Dendritic cell treated with granulocyte-macrophage colony-stimulating factor and Interleukin-4, amounts not matched to agents 40 ng/mL and 50 ng/mL, for 4 days (primary cell): ENCODE measurements around the gene SYNGR2.
"Not testable (repeated sequence)": the region's sequence is repeated elsewhere in the genome, so short reads cannot be mapped to it uniquely, and the experiment has no call there.

Experiments used
- H3K27ac Mint-ChIP-seq: one replicate; pipeline ENCODE4 v1.8.0; 2022; ENCODE audit warnings: mild to moderate bottlenecking, mixed read lengths
- H3K27me3 Mint-ChIP-seq: one replicate; pipeline ENCODE4 v1.8.0; 2022; ENCODE audit warnings: mild to moderate bottlenecking, mixed read lengths
- H3K36me3 Mint-ChIP-seq: one replicate; pipeline ENCODE4 v1.8.0; 2022; ENCODE audit warnings: low read depth, mixed read lengths
- H3K4me1 Mint-ChIP-seq: one replicate; pipeline ENCODE4 v1.8.0; 2022; ENCODE audit warnings: low read depth, mixed read lengths
- H3K4me3 Mint-ChIP-seq: one replicate; pipeline ENCODE4 v1.8.0; 2022; ENCODE audit warnings: mild to moderate bottlenecking, moderate library complexity, mixed read lengths
- H3K9me3 Mint-ChIP-seq: one replicate; pipeline ENCODE4 v1.8.0; 2022; ENCODE audit warnings: mixed read lengths
- intact Hi-C: fragments of 100-400 bp; cut with micrococcal nuclease; formaldehyde crosslinking; loops from one replicate; pipeline ENCODE4 v1.15.0; 2022

The SYNGR2 gene

GRCh38 chr17:78133179-78133951 lies 35.0 kb upstream of the SYNGR2 start:
- intact Hi-C loops = loop anchor here (5.0 kb wide), 1 partner anchor 39 kb away; no protein-coding TSS in a partner anchor
- Mint-ChIP-seq H3K9me3 (no peaks in the 10 kb centered on the region), H3K27me3 (peaks cover 3% of the 10 kb centered on the region), H3K36me3 (peaks cover 69% of the 10 kb centered on the region), H3K27ac (peak overlapping the region; percentile 80), H3K4me1 (peaks cover 85% of the 10 kb centered on the region), H3K4me3 (no peak overlapping the region)

GRCh38 chr17:78133971-78134898 lies 34.1 kb upstream of the SYNGR2 start:
- Mint-ChIP-seq H3K4me3 (no peak overlapping the region), H3K27me3 (peaks cover 3% of the 10 kb centered on the region), H3K27ac (peak overlapping the region; percentile 80), H3K36me3 (peaks cover 72% of the 10 kb centered on the region), H3K9me3 (no peaks in the 10 kb centered on the region), H3K4me1 (peaks cover 87% of the 10 kb centered on the region)
- intact Hi-C loops = loop anchor here (5.0 kb wide), 1 partner anchor 38 kb away; no protein-coding TSS in a partner anchor

GRCh38 chr17:78134899-78135385 lies 33.4 kb upstream of the SYNGR2 start:
- Mint-ChIP-seq H3K4me1 (peaks cover 87% of the 10 kb centered on the region), H3K36me3 (peaks cover 74% of the 10 kb centered on the region), H3K27me3 (peaks cover 3% of the 10 kb centered on the region), H3K4me3 (no peak overlapping the region), H3K27ac (peak overlapping the region; percentile 22), H3K9me3 (no peaks in the 10 kb centered on the region)
- intact Hi-C loops = loop anchor here (5.0 kb wide), 1 partner anchor 37 kb away; no protein-coding TSS in a partner anchor

GRCh38 chr17:78135858-78136500 lies 32.4 kb upstream of the SYNGR2 start:
- Mint-ChIP-seq H3K36me3 (peaks cover 69% of the 10 kb centered on the region), H3K27ac (peak overlapping the region; percentile 22), H3K27me3 (peaks cover 3% of the 10 kb centered on the region), H3K9me3 (no peaks in the 10 kb centered on the region), H3K4me1 (peaks cover 86% of the 10 kb centered on the region), H3K4me3 (no peak overlapping the region)
- intact Hi-C loops = no loop called here

- peak overlapping the region; percentile 51 for H3K27ac Mint-ChIP-seq
- no peaks in the 10 kb centered on the region for H3K9me3 Mint-ChIP-seq
- intact Hi-C loops = no loop called here
Measured at GRCh38 chr17:78137392-78138203, 30.8 kb upstream of the SYNGR2 start.

GRCh38 chr17:78138204-78139060 lies 29.9 kb upstream of the SYNGR2 start:
- Mint-ChIP-seq H3K27ac (peak overlapping the region; percentile 88), H3K9me3 (no peaks in the 10 kb centered on the region), H3K4me1 (peaks cover 89% of the 10 kb centered on the region), H3K27me3 (no peaks in the 10 kb centered on the region), H3K36me3 (peaks cover 70% of the 10 kb centered on the region), H3K4me3 (peak overlapping the region; percentile 4)
- intact Hi-C loops = no loop called here

More at GRCh38 chr17:78137392-78138203, 30.8 kb upstream of the SYNGR2 start:
- Mint-ChIP-seq H3K36me3 (peaks cover 75% of the 10 kb centered on the region), H3K4me3 (no peak overlapping the region), H3K4me1 (peaks cover 89% of the 10 kb centered on the region), H3K27me3 (no peaks in the 10 kb centered on the region)

GRCh38 chr17:78139861-78140168 lies 28.6 kb upstream of the SYNGR2 start:
- H3K27me3 Mint-ChIP-seq, intact Hi-C loops, H3K9me3 Mint-ChIP-seq: not testable (repeated sequence)
- peak overlapping the region; percentile 60 for H3K4me3 Mint-ChIP-seq
- H3K36me3 Mint-ChIP-seq = peaks cover 57% of the 10 kb centered on the region
- H3K27ac Mint-ChIP-seq = peak overlapping the region; percentile 88
- peaks cover 92% of the 10 kb centered on the region for H3K4me1 Mint-ChIP-seq

GRCh38 chr17:78140169-78141051 lies 28.0 kb upstream of the SYNGR2 start:
- Mint-ChIP-seq H3K4me3 (peak overlapping the region; percentile 61), H3K27me3 (no peaks in the 10 kb centered on the region), H3K36me3 (peaks cover 51% of the 10 kb centered on the region), H3K27ac (peak overlapping the region; percentile 88), H3K4me1 (peaks cover 96% of the 10 kb centered on the region), H3K9me3 (no peaks in the 10 kb centered on the region)
- intact Hi-C loops = no loop called here

- H3K27ac Mint-ChIP-seq = peak overlapping the region; percentile 88
- H3K4me1 Mint-ChIP-seq = peaks cover 98% of the 10 kb centered on the region
- peaks cover 39% of the 10 kb centered on the region for H3K36me3 Mint-ChIP-seq
- no peaks in the 10 kb centered on the region for H3K9me3 Mint-ChIP-seq
- peak overlapping the region; percentile 6 for H3K4me3 Mint-ChIP-seq
- no peaks in the 10 kb centered on the region for H3K27me3 Mint-ChIP-seq
- intact Hi-C loops = no loop called here
Measured at GRCh38 chr17:78141437-78142118, 26.8 kb upstream of the SYNGR2 start.

- H3K9me3 Mint-ChIP-seq = no peaks in the 10 kb centered on the region
- H3K4me1 Mint-ChIP-seq = peaks cover 98% of the 10 kb centered on the region
- peak overlapping the region; percentile 89 for H3K27ac Mint-ChIP-seq
- intact Hi-C loops = no loop called here
- H3K27me3 Mint-ChIP-seq = no peaks in the 10 kb centered on the region
- H3K36me3 Mint-ChIP-seq = peaks cover 32% of the 10 kb centered on the region
- peak overlapping the region; percentile 39 for H3K4me3 Mint-ChIP-seq
Measured at GRCh38 chr17:78142119-78142861, 26.1 kb upstream of the SYNGR2 start.
